ENCODE measurements around the gene RFT1. TPM values are rescaled to one million over a fixed set of nuclear protein-coding genes. Genes with fewer than 3 reads are reported as not detected.

Gene RFT1
- 38.7 TPM for polyA plus RNA-seq (2012; ENCODE audit: insufficient read depth, insufficient read length)

GRCh38 chr3:53130179-53131061, at the start of gene RFT1:
Gene RFT1, minus strand, starts transcription at chr3:53130435. Its CDS starts 35 bp downstream, at chr3:53130400.
- peak within 1 kb of the TSS; percentile 98 for H3K4me3 ChIP-seq (ENCODE audit: low read length)
- DNase-seq (ENCODE audit: low read depth, low spot score): peak; percentile 94

- H3K4me3 ChIP-seq (ENCODE audit: low read length): no peak overlapping the region
- DNase-seq (ENCODE audit: low read depth, low spot score): no peak
Measured at GRCh38 chr3:53179580-53179979, 49.3 kb upstream of the RFT1 start.

GRCh38 chr3:53178246-53178645, 48.0 kb upstream of the RFT1 start:
- DNase-seq (ENCODE audit: low read depth, low spot score): no peak
- H3K4me3 ChIP-seq (ENCODE audit: low read length): no peak overlapping the region

GRCh38 chr3:53175613-53176540, 45.6 kb upstream of the RFT1 start:
- H3K4me3 ChIP-seq (ENCODE audit: low read length): no peak overlapping the region
- DNase-seq (ENCODE audit: low read depth, low spot score): no peak

- DNase-seq (ENCODE audit: low read depth, low spot score): no peak
Measured at GRCh38 chr3:53174346-53175250, 44.4 kb upstream of the RFT1 start.

GRCh38 chr3:53173107-53173506, 42.9 kb upstream of the RFT1 start:
- no peak overlapping the region for H3K4me3 ChIP-seq (ENCODE audit: low read length)
- DNase-seq (ENCODE audit: low read depth, low spot score): no peak

More at GRCh38 chr3:53174346-53175250, 44.4 kb upstream of the RFT1 start:
- no peak overlapping the region for H3K4me3 ChIP-seq (ENCODE audit: low read length)

GRCh38 chr3:53171827-53172505, 41.7 kb upstream of the RFT1 start:
- DNase-seq (ENCODE audit: low read depth, low spot score): no peak
- no peak overlapping the region for H3K4me3 ChIP-seq (ENCODE audit: low read length)

GRCh38 chr3:53171064-53171418, 40.8 kb upstream of the RFT1 start:
- DNase-seq (ENCODE audit: low read depth, low spot score): no peak
- H3K4me3 ChIP-seq (ENCODE audit: low read length): no peak overlapping the region

GRCh38 chr3:53170325-53171063, 40.3 kb upstream of the RFT1 start:
- no peak for DNase-seq (ENCODE audit: low read depth, low spot score)
- no peak overlapping the region for H3K4me3 ChIP-seq (ENCODE audit: low read length)

GRCh38 chr3:53169832-53170324, 39.6 kb upstream of the RFT1 start:
- DNase-seq (ENCODE audit: low read depth, low spot score): no peak
- H3K4me3 ChIP-seq (ENCODE audit: low read length): no peak overlapping the region

GRCh38 chr3:53169045-53169831, 39.0 kb upstream of the RFT1 start:
- DNase-seq (ENCODE audit: low read depth, low spot score): no peak
- no peak overlapping the region for H3K4me3 ChIP-seq (ENCODE audit: low read length)

GRCh38 chr3:53168175-53168923, 38.1 kb upstream of the RFT1 start:
- no peak overlapping the region for H3K4me3 ChIP-seq (ENCODE audit: low read length)
- DNase-seq (ENCODE audit: low read depth, low spot score): no peak

- no peak overlapping the region for H3K4me3 ChIP-seq (ENCODE audit: low read length)
- no peak for DNase-seq (ENCODE audit: low read depth, low spot score)
Measured at GRCh38 chr3:53167418-53168174, 37.4 kb upstream of the RFT1 start.

- no peak overlapping the region for H3K4me3 ChIP-seq (ENCODE audit: low read length)
Measured at GRCh38 chr3:53166781-53167291, 36.6 kb upstream of the RFT1 start.

GRCh38 chr3:53166206-53166605, 36.0 kb upstream of the RFT1 start:
- H3K4me3 ChIP-seq (ENCODE audit: low read length): no peak overlapping the region
- DNase-seq (ENCODE audit: low read depth, low spot score): no peak

More at GRCh38 chr3:53166781-53167291, 36.6 kb upstream of the RFT1 start:
- DNase-seq (ENCODE audit: low read depth, low spot score): no peak

Data from Jurkat, Clone E6-1 (cell line).